Measurements from ENCODE around the gene NACAD. TPM values are rescaled to one million over a fixed set of nuclear protein-coding genes. Genes with fewer than 3 reads are reported as not detected.
A peak's percentile ranks its signal among the peaks of the same experiment; 100 is the strongest.

NACAD gene
- total and polyA plus RNA-seq, 8 donors, result 2.0 to 10.9 (median 9.3) TPM

GRCh38 chr7:45074528-45075354, 14.0 kb downstream of the NACAD start:
- H3K27ac ChIP-seq, result no peak overlapping the region
- H3K27me3 ChIP-seq, result no peaks in the 10 kb centered on the region
- peaks cover 0 to 13% of the 10 kb centered on the region in 2 donors for H3K4me1 ChIP-seq
- H3K4me3 ChIP-seq, result no peak overlapping the region
- H3K9me3 ChIP-seq, result no peaks in the 10 kb centered on the region
- DNase-seq (peak in 1 of 4 donors; percentile 18), ATAC-seq (no peak)
- no peak for TF ChIP-seq CTCF (IDR thresholded peaks at IDR 0.05)
- intact Hi-C loops (cut with DNase I), result no loop called here
- peaks cover 0 to 81% of the 10 kb centered on the region in 2 donors for H3K36me3 ChIP-seq

GRCh38 chr7:45073786-45074527, 14.8 kb downstream of the NACAD start:
- intact Hi-C loops (cut with DNase I), result no loop called here
- no peak overlapping the region for H3K27ac ChIP-seq
- no peaks in the 10 kb centered on the region for H3K9me3 ChIP-seq
- peaks cover 0 to 89% of the 10 kb centered on the region in 2 donors for H3K36me3 ChIP-seq
- H3K4me1 ChIP-seq, result peaks cover 0 to 13% of the 10 kb centered on the region in 2 donors
- H3K4me3 ChIP-seq, result no peak overlapping the region
- ATAC-seq, result no peak
- no peaks in the 10 kb centered on the region for H3K27me3 ChIP-seq
- TF ChIP-seq CTCF (IDR thresholded peaks at IDR 0.05), result no peak
- DNase-seq, result peak in 1 of 4 donors; percentile 25

- peaks cover 0 to 96% of the 10 kb centered on the region in 2 donors for H3K36me3 ChIP-seq
- H3K4me1 ChIP-seq, result peaks cover 0 to 13% of the 10 kb centered on the region in 2 donors
- H3K27ac ChIP-seq, result no peak overlapping the region
- no peaks in the 10 kb centered on the region for H3K9me3 ChIP-seq
- DNase-seq (peak in 1 of 4 donors; percentile 22), ATAC-seq (no peak)
- intact Hi-C loops (cut with DNase I), result no loop called here
- no peak overlapping the region for H3K4me3 ChIP-seq
- no peaks in the 10 kb centered on the region for H3K27me3 ChIP-seq
- no peak for TF ChIP-seq CTCF (IDR thresholded peaks at IDR 0.05)
Measured at GRCh38 chr7:45073031-45073785, 15.6 kb downstream of the NACAD start.

GRCh38 chr7:45072131-45073030, 16.4 kb downstream of the NACAD start:
- Histone ChIP-seq H3K27me3 (no peaks in the 10 kb centered on the region), H3K27ac (peak overlapping the region in 1 of 2 donors; percentile 46), H3K9me3 (no peaks in the 10 kb centered on the region), H3K36me3 (peaks cover 0 to 99% of the 10 kb centered on the region in 2 donors), H3K4me1 (peaks cover 0 to 13% of the 10 kb centered on the region in 2 donors), H3K4me3 (no peak overlapping the region)
- peak in 1 of 4 donors; percentile 13 for DNase-seq
- ATAC-seq, result no peak
- TF ChIP-seq CTCF (IDR thresholded peaks at IDR 0.05), result no peak
- intact Hi-C loops (cut with DNase I), result no loop called here

Data from left lung (tissue), 10 donors.